ENCODE measurements around the gene SUPT5H. TPM values are rescaled to one million over a fixed set of nuclear protein-coding genes. Genes with fewer than 3 reads are reported as not detected.

SUPT5H gene
- total RNA-seq, 1 donor from 2014 or later, result 140 TPM

- H3K27ac Mint-ChIP-seq (ENCODE audit: unreplicated experiment), result peak overlapping the region; percentile 53
- H3K27me3 Mint-ChIP-seq (ENCODE audit: low read depth), result peaks cover 34% of the 10 kb centered on the region
- H3K4me1 Mint-ChIP-seq, result peaks cover 49% of the 10 kb centered on the region
- H3K4me3 Mint-ChIP-seq, result peak overlapping the region; percentile 98
- peaks cover 3% of the 10 kb centered on the region for H3K9me3 Mint-ChIP-seq
- DNase-seq (ENCODE audit: low read depth, low spot score), result peak; percentile 85
- peak; percentile 98 for TF ChIP-seq CTCF (conservative IDR thresholded peaks at IDR 0.05)
- H3K36me3 Mint-ChIP-seq (ENCODE audit: low read depth), result peaks cover 8% of the 10 kb centered on the region
These were observed 33.6 kb upstream of the SUPT5H start for GRCh38 chr19:39411832-39412099.

- peak; percentile 92 for TF ChIP-seq CTCF (conservative IDR thresholded peaks at IDR 0.05)
- Mint-ChIP-seq H3K4me1 (peaks cover 51% of the 10 kb centered on the region), H3K27ac (ENCODE audit: unreplicated experiment) (peak within 1 kb of the TSS; percentile 62), H3K36me3 (ENCODE audit: low read depth) (peaks cover 8% of the 10 kb centered on the region), H3K4me3 (peak within 1 kb of the TSS; percentile 98), H3K27me3 (ENCODE audit: low read depth) (peaks cover 30% of the 10 kb centered on the region), H3K9me3 (peaks cover 3% of the 10 kb centered on the region)
- DNase-seq (ENCODE audit: low read depth, low spot score), result peak; percentile 99
These were observed 33.1 kb upstream of the SUPT5H start, which contains the start of gene PLEKHG2 for GRCh38 chr19:39412100-39412866. TSS of gene PLEKHG2 (plus strand) at chr19:39412669. CDS start at chr19:39414087, 1,418 bp downstream.

GRCh38 chr19:39412867-39413271, 32.5 kb upstream of the SUPT5H start:
- peaks cover 3% of the 10 kb centered on the region for H3K9me3 Mint-ChIP-seq
- peak overlapping the region; percentile 98 for H3K4me3 Mint-ChIP-seq
- DNase-seq (ENCODE audit: low read depth, low spot score), result no peak
- peak overlapping the region; percentile 62 for H3K27ac Mint-ChIP-seq (ENCODE audit: unreplicated experiment)
- TF ChIP-seq CTCF (conservative IDR thresholded peaks at IDR 0.05), result peak; percentile 51
- H3K36me3 Mint-ChIP-seq (ENCODE audit: low read depth), result peaks cover 8% of the 10 kb centered on the region
- peaks cover 53% of the 10 kb centered on the region for H3K4me1 Mint-ChIP-seq
- H3K27me3 Mint-ChIP-seq (ENCODE audit: low read depth), result peaks cover 29% of the 10 kb centered on the region

GRCh38 chr19:39413272-39413910, 32.0 kb upstream of the SUPT5H start:
- peaks cover 53% of the 10 kb centered on the region for H3K4me1 Mint-ChIP-seq
- no peak for TF ChIP-seq CTCF (conservative IDR thresholded peaks at IDR 0.05)
- DNase-seq (ENCODE audit: low read depth, low spot score), result peak; percentile 66
- peak overlapping the region; percentile 98 for H3K4me3 Mint-ChIP-seq
- peaks cover 8% of the 10 kb centered on the region for H3K36me3 Mint-ChIP-seq (ENCODE audit: low read depth)
- H3K27me3 Mint-ChIP-seq (ENCODE audit: low read depth), result peaks cover 23% of the 10 kb centered on the region
- peaks cover 3% of the 10 kb centered on the region for H3K9me3 Mint-ChIP-seq
- H3K27ac Mint-ChIP-seq (ENCODE audit: unreplicated experiment), result peak overlapping the region; percentile 99

GRCh38 chr19:39413911-39414608, 31.3 kb upstream of the SUPT5H start:
- H3K27me3 Mint-ChIP-seq (ENCODE audit: low read depth), result peaks cover 17% of the 10 kb centered on the region
- H3K4me1 Mint-ChIP-seq, result peaks cover 47% of the 10 kb centered on the region
- DNase-seq (ENCODE audit: low read depth, low spot score), result no peak
- peak overlapping the region; percentile 99 for H3K27ac Mint-ChIP-seq (ENCODE audit: unreplicated experiment)
- H3K9me3 Mint-ChIP-seq, result peaks cover 3% of the 10 kb centered on the region
- H3K4me3 Mint-ChIP-seq, result peak overlapping the region; percentile 98
- no peak for TF ChIP-seq CTCF (conservative IDR thresholded peaks at IDR 0.05)
- H3K36me3 Mint-ChIP-seq (ENCODE audit: low read depth), result peaks cover 8% of the 10 kb centered on the region
